SK-N-MC (cell line): Measurements from ENCODE around the gene DAB2IP.

Experiments
- DNase-seq: peaks from one replicate; pipeline ENCODE4 v3.0.0-alpha.2; 2011; ENCODE audit warnings: low read depth, low spot score
- H3K27ac ChIP-seq: fragments of 200-600 bp; sonication (generic); 2 replicates; pipeline ENCODE4 v1.5.1; 2016; ENCODE audit warnings: mixed run types
- H3K36me3 ChIP-seq: fragments of 200-600 bp; sonication (generic); 2 replicates; pipeline ENCODE4 v1.6.1; 2017; ENCODE audit warnings: antibody characterized with exemption, low read length, mixed read lengths; ENCODE audit not compliant: insufficient read depth
- H3K4me3 ChIP-seq: fragments of 200-600 bp; sonication (generic); 2 replicates; pipeline ENCODE4 v1.5.1; 2016
- H3K9ac ChIP-seq: fragments of 200-600 bp; sonication (generic); 2 replicates; pipeline ENCODE4 v1.8.0; 2017; ENCODE audit warnings: mixed run types, mixed read lengths; ENCODE audit not compliant: insufficient read length
- H3K9me3 ChIP-seq: fragments of 200-600 bp; sonication (generic); 2 replicates; pipeline ENCODE4 v1.6.1; 2017; ENCODE audit warnings: low read depth, mild to moderate bottlenecking, antibody characterized with exemption, low read length, moderate library complexity, mixed read lengths
- EZH2 ChIP-seq: fragments of 200-600 bp; sonication (generic); IDR thresholded peaks from one replicate; pipeline ENCODE4 v1.6.1; 2017; ENCODE audit warnings: antibody characterized with exemption
- FOXP2 ChIP-seq: optimal IDR thresholded peaks from 2 replicates; pipeline ENCODE3; 2011; ENCODE audit warnings: mild to moderate bottlenecking, moderate library complexity; ENCODE audit not compliant: insufficient read depth; ENCODE audit errors: extremely low read length, control extremely low read depth
- POLR2AphosphoS5 ChIP-seq: IDR thresholded peaks from 2 replicates; pipeline ENCODE4 v1.6.1; 2012; ENCODE audit warnings: mild to moderate bottlenecking, low read depth, low read length, borderline replicate concordance

Gene DAB2IP

DNA sequence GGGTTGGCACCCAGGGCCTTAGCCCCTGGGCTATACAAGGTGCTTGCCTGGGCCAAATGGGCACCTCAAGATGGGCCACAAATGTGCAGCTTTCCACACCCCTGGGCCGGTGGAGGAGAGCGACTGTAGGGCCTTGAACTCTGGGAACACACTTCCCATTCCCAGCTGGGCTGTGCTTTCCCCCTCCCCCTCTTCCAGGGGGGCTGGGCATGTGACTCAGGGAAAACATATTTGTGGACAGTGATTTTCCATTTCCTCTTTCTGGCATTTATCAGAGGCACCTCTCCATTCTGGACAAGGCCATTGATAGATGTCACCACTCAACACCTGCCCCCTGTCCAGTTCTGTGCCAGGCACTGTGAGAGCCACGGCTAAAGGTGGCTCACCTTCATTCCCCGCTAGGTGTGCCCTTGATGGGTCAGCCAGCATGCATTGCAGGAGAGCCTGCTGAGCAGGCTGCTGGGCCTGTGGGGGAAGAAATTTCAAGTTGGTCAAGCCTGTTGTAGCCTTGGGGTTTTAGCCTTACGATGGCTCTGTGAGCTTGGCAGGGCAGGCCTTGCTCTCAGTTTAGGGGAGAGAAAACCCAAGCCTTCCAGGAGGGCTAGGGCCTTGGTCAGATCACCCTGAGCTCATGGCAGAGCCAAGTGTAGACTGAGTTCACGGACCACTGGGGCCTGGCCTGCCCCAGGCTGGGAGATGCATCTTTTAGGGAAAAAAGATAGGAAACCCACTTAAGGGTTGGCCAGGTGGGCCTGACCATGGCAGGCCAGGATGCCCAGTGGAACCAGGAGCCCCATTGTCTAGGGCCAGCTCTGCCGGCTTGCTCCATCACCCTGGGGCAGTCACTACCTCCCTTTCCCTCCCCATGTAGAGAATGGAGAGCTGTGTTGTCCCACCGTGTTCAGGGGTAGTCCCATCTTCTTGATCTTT, 113.9 kb downstream of the DAB2IP start:
- no peak overlapping the region for H3K27ac ChIP-seq
- H3K36me3 ChIP-seq = peaks cover 42% of the 10 kb centered on the region; the same call in 1 of the 2 replicates
- no peaks in the 10 kb centered on the region for H3K9me3 ChIP-seq
- H3K9ac ChIP-seq = no peak overlapping the region
- DNase-seq = no peak
- no peak for TF ChIP-seq POLR2AphosphoS5
- TF ChIP-seq FOXP2 = no peak
- TF ChIP-seq EZH2 = no peak
- H3K4me3 ChIP-seq = no peak overlapping the region

DNA sequence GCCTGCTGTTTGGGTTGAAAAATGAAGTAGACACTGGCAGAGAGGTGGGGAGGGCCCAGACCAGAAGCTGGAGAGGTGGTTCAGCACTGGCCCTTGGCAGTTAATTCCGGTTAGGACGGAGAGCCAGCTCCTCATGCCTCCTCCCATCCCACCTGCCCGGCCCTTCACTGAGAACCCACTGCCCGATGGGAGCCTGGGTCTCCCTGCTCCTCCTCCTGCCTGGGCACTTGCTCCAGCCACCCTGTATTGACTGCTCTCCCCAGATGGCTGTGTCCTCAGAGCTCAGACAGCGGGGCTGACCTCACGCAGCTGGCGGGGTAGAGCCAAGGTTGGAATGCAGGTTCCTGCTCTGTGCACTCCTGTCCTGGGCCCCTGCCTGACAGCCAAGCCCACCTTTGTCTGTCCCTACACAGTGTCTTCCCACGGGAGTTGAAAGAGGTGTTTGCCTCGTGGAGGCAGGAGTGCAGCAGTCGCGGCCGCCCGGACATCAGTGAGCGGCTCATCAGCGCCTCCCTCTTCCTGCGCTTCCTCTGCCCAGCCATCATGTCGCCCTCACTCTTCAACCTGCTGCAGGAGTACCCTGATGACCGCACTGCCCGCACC, 114.7 kb downstream of the DAB2IP start:
- H3K36me3 ChIP-seq = peaks cover 39% of the 10 kb centered on the region; the same call in 1 of the 2 replicates
- TF ChIP-seq EZH2 = no peak
- no peak for TF ChIP-seq FOXP2
- no peak for TF ChIP-seq POLR2AphosphoS5
- DNase-seq = no peak
- H3K9me3 ChIP-seq = no peaks in the 10 kb centered on the region
- no peak overlapping the region for H3K27ac ChIP-seq
- no peak overlapping the region for H3K4me3 ChIP-seq
- no peak overlapping the region for H3K9ac ChIP-seq

DNA sequence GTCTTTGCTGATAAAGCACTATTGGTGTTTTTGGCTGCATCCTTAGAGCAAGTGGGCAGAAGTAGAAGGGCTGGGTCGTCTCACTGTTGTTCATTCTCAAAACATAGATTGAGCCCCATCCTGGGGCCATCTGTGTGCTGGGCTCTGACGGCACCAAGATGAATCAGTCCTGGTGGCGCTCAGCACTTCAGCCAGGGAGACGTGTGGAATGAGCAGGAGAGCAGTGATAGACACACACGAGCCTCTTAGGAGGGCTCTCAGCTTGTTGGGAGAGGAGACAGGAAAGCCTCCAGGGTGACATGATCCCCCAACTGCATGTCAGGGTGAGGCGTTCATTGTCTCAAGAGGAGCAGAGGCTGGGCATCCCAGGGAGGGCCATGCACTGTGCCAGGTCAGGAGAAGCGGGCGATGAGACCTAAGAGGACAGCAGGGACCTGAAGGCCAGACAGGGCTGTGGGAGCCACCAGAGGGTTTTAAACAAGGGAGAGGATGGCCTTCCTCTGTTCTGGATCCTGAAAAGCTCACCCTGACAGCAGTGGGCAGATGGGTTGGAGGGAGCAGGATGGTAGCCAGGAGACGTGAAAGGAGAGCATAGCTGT, 115.8 kb downstream of the DAB2IP start:
- Histone ChIP-seq H3K9ac (no peak overlapping the region), H3K4me3 (no peak overlapping the region), H3K36me3 (peaks cover 39% of the 10 kb centered on the region; the same call in 1 of the 2 replicates), H3K27ac (no peak overlapping the region), H3K9me3 (no peaks in the 10 kb centered on the region)
- TF ChIP-seq EZH2 = no peak
- TF ChIP-seq FOXP2 = no peak
- no peak for TF ChIP-seq POLR2AphosphoS5
- no peak for DNase-seq

DNA sequence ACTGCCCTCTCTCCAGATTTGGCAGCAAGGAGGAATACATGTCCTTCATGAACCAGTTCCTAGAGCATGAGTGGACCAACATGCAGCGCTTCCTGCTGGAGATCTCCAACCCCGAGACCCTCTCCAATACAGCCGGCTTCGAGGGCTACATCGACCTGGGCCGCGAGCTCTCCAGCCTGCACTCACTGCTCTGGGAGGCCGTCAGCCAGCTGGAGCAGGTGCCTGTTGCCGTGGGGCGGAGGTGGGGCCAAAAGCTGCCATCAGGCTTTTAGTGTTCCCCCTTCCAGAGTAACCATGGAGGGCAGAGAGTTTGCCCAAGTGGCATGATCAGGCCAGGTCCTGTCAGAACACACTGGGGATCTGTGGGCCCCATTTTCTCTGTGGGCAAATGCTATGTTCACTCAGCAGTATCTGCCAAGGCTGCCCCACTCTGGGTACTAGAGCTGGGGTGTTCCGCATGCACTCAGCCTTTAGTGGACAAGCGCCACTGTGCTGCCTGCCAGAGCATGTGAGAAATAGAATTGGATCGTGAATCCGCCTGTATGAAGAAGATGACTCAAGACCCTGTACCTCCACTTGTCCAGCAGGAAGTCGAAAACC, 117.1 kb downstream of the DAB2IP start:
- H3K27ac ChIP-seq = no peak overlapping the region
- H3K9me3 ChIP-seq = no peaks in the 10 kb centered on the region
- no peak overlapping the region for H3K4me3 ChIP-seq
- TF ChIP-seq FOXP2 (no peak), EZH2 (no peak), POLR2AphosphoS5 (no peak)
- H3K9ac ChIP-seq = no peak overlapping the region
- H3K36me3 ChIP-seq = peaks cover 49% of the 10 kb centered on the region; the same call in 1 of the 2 replicates
- no peak for DNase-seq

DNA sequence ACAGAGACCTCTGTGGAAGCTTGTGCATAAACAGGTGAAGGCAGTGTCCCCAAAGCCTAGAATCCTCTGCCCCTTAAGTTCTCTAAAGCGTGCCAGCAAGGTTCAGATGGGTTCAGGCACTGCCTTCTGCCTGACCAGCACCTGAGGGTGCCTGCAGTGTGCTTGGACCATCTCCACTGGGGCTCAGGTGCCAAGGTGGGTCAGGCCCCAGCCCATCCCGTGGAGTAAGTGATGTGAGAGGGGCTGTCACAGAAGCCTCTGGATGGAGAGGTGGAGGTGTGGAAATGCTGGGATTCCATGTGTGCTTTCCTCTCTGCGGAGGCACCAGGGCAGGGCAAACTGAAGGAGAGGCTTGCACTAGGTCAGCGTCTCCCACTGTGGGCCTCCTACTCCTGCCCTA, 118.5 kb downstream of the DAB2IP start:
- H3K4me3 ChIP-seq = no peak overlapping the region
- no peak overlapping the region for H3K27ac ChIP-seq
- H3K9me3 ChIP-seq = no peaks in the 10 kb centered on the region
- TF ChIP-seq POLR2AphosphoS5 (no peak), EZH2 (no peak), FOXP2 (no peak)
- H3K36me3 ChIP-seq = peaks cover 52% of the 10 kb centered on the region; the same call in 1 of the 2 replicates
- DNase-seq = no peak
- no peak overlapping the region for H3K9ac ChIP-seq

DNA sequence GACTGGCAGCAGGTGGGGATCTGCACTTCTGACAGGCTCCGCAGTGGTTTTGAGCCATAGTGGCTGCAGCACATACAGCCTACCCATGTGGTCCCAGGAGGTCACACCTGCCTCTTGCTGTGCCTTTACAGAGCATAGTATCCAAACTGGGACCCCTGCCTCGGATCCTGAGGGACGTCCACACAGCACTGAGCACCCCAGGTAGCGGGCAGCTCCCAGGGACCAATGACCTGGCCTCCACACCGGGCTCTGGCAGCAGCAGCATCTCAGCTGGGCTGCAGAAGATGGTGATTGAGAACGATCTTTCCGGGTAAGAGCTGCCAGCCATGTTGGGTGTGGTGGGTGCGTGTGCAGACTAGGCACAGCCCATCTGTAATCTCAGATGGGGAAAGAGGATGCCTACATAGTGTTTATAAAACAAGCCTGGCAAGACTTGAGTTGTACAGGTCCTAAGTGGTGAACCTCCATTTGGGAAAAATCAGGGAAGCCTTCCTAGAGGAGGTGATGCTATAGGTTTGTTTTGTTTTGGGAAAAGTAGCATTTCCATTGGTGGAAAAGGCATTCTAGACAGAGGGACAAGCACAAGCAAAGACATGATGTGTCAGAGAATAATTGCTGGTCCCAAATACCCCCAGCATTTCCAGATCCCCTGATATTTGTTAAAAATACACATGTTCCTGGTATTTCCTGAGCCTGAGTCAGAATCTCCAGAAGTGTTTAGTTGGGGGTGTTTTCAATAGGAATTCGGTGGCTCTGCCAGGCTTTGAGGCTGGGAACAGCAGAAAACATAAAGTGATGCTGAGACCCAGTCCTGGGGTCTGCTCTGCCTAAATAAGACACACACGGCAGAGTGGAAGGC, 119.2 kb downstream of the DAB2IP start:
- Histone ChIP-seq H3K36me3 (peaks cover 58% of the 10 kb centered on the region; the same call in 1 of the 2 replicates), H3K4me3 (no peak overlapping the region), H3K27ac (no peak overlapping the region), H3K9me3 (no peaks in the 10 kb centered on the region), H3K9ac (no peak overlapping the region)
- TF ChIP-seq FOXP2 (no peak), EZH2 (no peak), POLR2AphosphoS5 (no peak)
- no peak for DNase-seq

DNA sequence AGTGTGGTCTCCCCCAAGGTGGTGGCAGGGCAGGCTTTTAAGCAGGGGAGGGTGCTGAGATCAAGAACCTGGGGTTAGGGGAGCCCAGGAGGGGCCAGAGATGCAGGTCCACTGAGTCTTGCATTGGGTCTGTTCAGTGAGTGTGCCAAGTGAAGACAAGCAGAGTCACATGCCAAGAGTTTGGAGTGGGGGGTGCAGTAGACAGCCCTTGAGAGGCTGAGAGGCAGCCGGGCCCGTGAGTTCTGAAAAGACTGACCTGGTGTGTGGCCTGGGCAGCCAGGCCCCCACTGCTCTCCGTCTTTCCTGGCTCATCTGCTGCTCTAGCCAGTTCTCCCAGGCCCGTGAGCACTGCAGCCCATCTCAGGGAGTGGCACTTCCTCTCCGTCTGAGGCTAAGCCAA, 120.0 kb downstream of the DAB2IP start:
- Histone ChIP-seq H3K27ac (no peak overlapping the region), H3K36me3 (peaks cover 60% of the 10 kb centered on the region; the same call in 1 of the 2 replicates), H3K4me3 (no peak overlapping the region), H3K9me3 (no peaks in the 10 kb centered on the region), H3K9ac (no peak overlapping the region)
- TF ChIP-seq EZH2 = no peak
- no peak for TF ChIP-seq POLR2AphosphoS5
- TF ChIP-seq FOXP2 = no peak
- no peak for DNase-seq
